H1 (cell line): ENCODE measurements around the gene TSPAN9. TPM values are rescaled to one million over a fixed set of nuclear protein-coding genes. Genes with fewer than 3 reads are reported as not detected.

ENCODE experiments used
- CTCF ChIA-PET: fragments of 300-600 bp; sonication (Branson Sonifier 250); formaldehyde crosslinking; loops from one replicate; lab custom pipeline; 2021; ENCODE audit not compliant: partially characterized antibody; lab: Charles Lee
- POLR2A ChIA-PET: fragments of 300-600 bp; sonication (Branson Sonifier 250); formaldehyde crosslinking; loops from one replicate; lab custom pipeline; 2021; ENCODE audit warnings: inconsistent platforms; ENCODE audit not compliant: partially characterized antibody; lab: Charles Lee
- DNase-seq, 2 experiments: peaks; one replicate each; pipeline versions ENCODE4 v3.0.0 to v3.0.0-alpha.2; 2010 to 2022; ENCODE audit warnings: low spot score in 2 of 2, low read depth in 1 of 2, mixed read lengths in 1 of 2
- FAIRE-seq: peaks from 2 replicates; lab custom pipeline; 2011; peaks lifted over from hg19 to GRCh38; lab: Jason Lieb, UNC
- H2AFZ ChIP-seq: 2 replicates; pipeline ENCODE4 v1.8.1; 2012; ENCODE audit warnings: low read length, inconsistent platforms
- H2AK5ac ChIP-seq: 2 replicates; pipeline ENCODE4 v1.6.1; 2013; ENCODE audit warnings: low read depth, low read length
- H2BK120ac ChIP-seq: replicated peaks from 2 replicates; pipeline ENCODE3; 2013; ENCODE audit warnings: low read depth, low read length, inconsistent platforms
- H2BK12ac ChIP-seq: 2 replicates; pipeline ENCODE4 v1.6.1; 2013; ENCODE audit warnings: low read depth, low read length
- H2BK15ac ChIP-seq: 2 replicates; pipeline ENCODE4 v1.6.1; 2013; ENCODE audit warnings: low read length
- H2BK20ac ChIP-seq: 2 replicates; pipeline ENCODE4 v1.6.1; 2013; ENCODE audit warnings: low read length
- H2BK5ac ChIP-seq: 2 replicates; pipeline ENCODE4 v1.6.1; 2013; ENCODE audit warnings: low read depth, low read length
- H3K14ac ChIP-seq: 2 replicates; pipeline ENCODE4 v1.6.1; 2013; ENCODE audit warnings: inconsistent platforms; ENCODE audit not compliant: insufficient read length
- H3K18ac ChIP-seq: 2 replicates; pipeline ENCODE4 v1.6.1; 2013; ENCODE audit warnings: low read length; ENCODE audit errors: extremely low read depth
- H3K23ac ChIP-seq: 2 replicates; pipeline ENCODE4 v1.6.1; 2013; ENCODE audit warnings: inconsistent platforms; ENCODE audit not compliant: insufficient read length
- H3K23me2 ChIP-seq: 2 replicates; pipeline ENCODE4 v1.6.1; 2013; ENCODE audit warnings: low read depth, low read length
- H3K27ac ChIP-seq: 2 replicates; pipeline ENCODE4 v1.6.1; 2011; ENCODE audit warnings: low read depth, low read length, inconsistent platforms
- H3K27me3 ChIP-seq, 4 experiments: replicated peaks in 1 of 4; 1 replicate in 1 of 4; 2 replicates in 3 of 4; pipeline versions ENCODE4 v1.6.1 to v1.8.1; 2011 to 2013; ENCODE audit warnings: low read length in 3 of 4, mild to moderate bottlenecking in 3 of 4, inconsistent platforms in 2 of 4, mixed read lengths in 2 of 4, moderate library complexity in 1 of 4; ENCODE audit not compliant: control insufficient read depth in 3 of 4, insufficient read depth in 3 of 4; ENCODE audit errors: extremely low read depth in 1 of 4
- H3K36me3 ChIP-seq, 4 experiments: 2 replicates each; pipeline versions ENCODE4 v1.6.1 to v1.8.1; 2011 to 2013; ENCODE audit warnings: mild to moderate bottlenecking in 4 of 4, low read length in 3 of 4, moderate library complexity in 2 of 4, control low read depth in 1 of 4, inconsistent platforms in 1 of 4; ENCODE audit not compliant: insufficient read depth in 4 of 4, control insufficient read depth in 2 of 4
- H3K4ac ChIP-seq: replicated peaks from 2 replicates; pipeline ENCODE3; 2013; ENCODE audit warnings: low read length, low read depth, mixed read lengths, inconsistent platforms; ENCODE audit not compliant: insufficient read length
- H3K4me1 ChIP-seq, 4 experiments: replicated peaks in 1 of 4; 1 replicate in 1 of 4; 2 replicates in 3 of 4; pipeline versions ENCODE4 v1.6.1 to v1.8.1; 2011 to 2013; ENCODE audit warnings: low read length in 3 of 4, inconsistent platforms in 2 of 4, mixed read lengths in 1 of 4; ENCODE audit not compliant: insufficient read depth in 4 of 4, control insufficient read depth in 3 of 4
- H3K4me2 ChIP-seq, 2 experiments: 2 replicates each; pipeline versions ENCODE4 v1.6.1 to v1.8.1; 2011 to 2013; ENCODE audit warnings: low read depth in 2 of 2, low read length in 2 of 2, control low read depth in 1 of 2, inconsistent platforms in 1 of 2, mild to moderate bottlenecking in 1 of 2; ENCODE audit not compliant: insufficient read depth in 1 of 2
- H3K4me3 ChIP-seq, 4 experiments: fragments of 200-600, 300-600 bp in 1 of 4; sonication (generic), shearing (Covaris generic), sonication (Bioruptor Twin) in 1 of 4; 2 replicates each; pipeline versions ENCODE4 v1.5.1 to v1.8.1; 2011 to 2016; ENCODE audit warnings: low read length in 4 of 4, low read depth in 3 of 4, control low read depth in 2 of 4, inconsistent platforms in 2 of 4, mild to moderate bottlenecking in 2 of 4, mixed read lengths in 1 of 4, moderate library complexity in 1 of 4; ENCODE audit not compliant: insufficient read depth in 2 of 4; ENCODE audit errors: extremely low read depth in 1 of 4
- H3K56ac ChIP-seq: replicated peaks from 2 replicates; pipeline ENCODE3; 2013; ENCODE audit warnings: low read depth, mild to moderate bottlenecking, mixed read lengths, low read length, inconsistent platforms; ENCODE audit not compliant: insufficient read length
- H3K79me1 ChIP-seq: 2 replicates; pipeline ENCODE4 v1.6.1; 2013; ENCODE audit warnings: low read depth, low read length, control low read depth
- H3K79me2 ChIP-seq, 2 experiments: 2 replicates each; pipeline versions ENCODE4 v1.6.1 to v1.8.1; 2012 to 2013; ENCODE audit warnings: low read length in 2 of 2, mild to moderate bottlenecking in 2 of 2, inconsistent platforms in 1 of 2; ENCODE audit not compliant: insufficient read depth in 2 of 2, control insufficient read depth in 1 of 2
- H3K9ac ChIP-seq, 4 experiments: replicated peaks in 1 of 4; 1 replicate in 1 of 4; 2 replicates in 3 of 4; pipeline versions ENCODE4 v1.6.1 to v1.8.1; 2011 to 2013; ENCODE audit warnings: low read depth in 3 of 4, low read length in 3 of 4, control low read depth in 2 of 4, mild to moderate bottlenecking in 2 of 4, moderate library complexity in 2 of 4, inconsistent platforms in 1 of 4; ENCODE audit errors: extremely low read depth in 1 of 4
- H3K9me3 ChIP-seq, 2 experiments: 2 replicates each; pipeline versions ENCODE4 v1.6.1 to v1.8.1; 2012 to 2013; ENCODE audit warnings: mild to moderate bottlenecking in 2 of 2, moderate library complexity in 2 of 2, control low read depth in 1 of 2, inconsistent platforms in 1 of 2, low read depth in 1 of 2, low read length in 1 of 2, mixed read lengths in 1 of 2; ENCODE audit not compliant: insufficient read depth in 2 of 2
- H4K20me1 ChIP-seq, 2 experiments: replicated peaks in 1 of 2; 2 replicates each; pipeline versions ENCODE3 to v1.8.1; 2011 to 2013; ENCODE audit warnings: inconsistent platforms in 2 of 2, low read length in 2 of 2, mild to moderate bottlenecking in 1 of 2; ENCODE audit not compliant: insufficient read depth in 2 of 2, control insufficient read depth in 1 of 2
- H4K5ac ChIP-seq: 2 replicates; pipeline ENCODE4 v1.6.1; 2013; ENCODE audit warnings: low read length, low read depth, mixed read lengths, inconsistent platforms; ENCODE audit not compliant: insufficient read length
- H4K8ac ChIP-seq: 2 replicates; pipeline ENCODE4 v1.8.0; 2013; ENCODE audit warnings: mild to moderate bottlenecking, moderate library complexity, low read length, inconsistent platforms; ENCODE audit not compliant: insufficient read depth; ENCODE audit errors: extremely low read depth
- H4K91ac ChIP-seq: replicated peaks from 2 replicates; pipeline ENCODE3; 2013; ENCODE audit warnings: low read length, mixed read lengths, inconsistent platforms; ENCODE audit not compliant: insufficient read length
- ASH2L ChIP-seq: fragments of 200-600, 300-600 bp; sonication (generic); IDR thresholded peaks from one replicate; pipeline ENCODE4 v1.7.1; 2017; ENCODE audit warnings: low read length
- CBX8 ChIP-seq: fragments of 300-800, 300-1000 bp; sonication (generic); IDR thresholded peaks from 2 replicates; pipeline ENCODE4 v1.7.1; 2016; ENCODE audit warnings: low read depth, low read length, borderline replicate concordance
- EZH2 ChIP-seq: fragments of 200-600 bp; sonication (generic); IDR thresholded peaks from 2 replicates; pipeline ENCODE4 v1.7.1; 2012; ENCODE audit warnings: low read depth, mild to moderate bottlenecking, moderate library complexity, low read length, inconsistent platforms; ENCODE audit not compliant: severe bottlenecking
- HDAC2 ChIP-seq, 2 experiments: fragments of 300-600 bp in 1 of 2; sonication (generic) in 1 of 2; IDR thresholded peaks; 2 replicates each; pipeline ENCODE4 v1.6.1; 2011 to 2012; ENCODE audit warnings: low read depth in 2 of 2, low read length in 2 of 2, mild to moderate bottlenecking in 2 of 2, moderate library complexity in 2 of 2, borderline replicate concordance in 1 of 2, inconsistent platforms in 1 of 2
- POLR2A ChIP-seq, 2 experiments: IDR thresholded peaks; 1 replicate in 1 of 2; 2 replicates in 1 of 2; pipeline ENCODE4 v1.6.1; 2011; ENCODE audit warnings: low read depth in 2 of 2, low read length in 2 of 2, mild to moderate bottlenecking in 2 of 2; ENCODE audit errors: control extremely low read depth in 1 of 2
- POLR2AphosphoS5 ChIP-seq: IDR thresholded peaks from 2 replicates; pipeline ENCODE4 v1.6.1; 2011; ENCODE audit warnings: low read depth, low read length
- SP2 ChIP-seq: IDR thresholded peaks from 2 replicates; pipeline ENCODE4 v1.6.1; 2012; ENCODE audit warnings: mild to moderate bottlenecking, low read length, inconsistent platforms
- SUZ12 ChIP-seq: fragments of 200-600 bp; sonication (generic); IDR thresholded peaks from 2 replicates; pipeline ENCODE4 v1.6.1; 2012; ENCODE audit warnings: mild to moderate bottlenecking, inconsistent platforms, low read length, moderate library complexity, mixed read lengths
- TAF1 ChIP-seq: IDR thresholded peaks from 2 replicates; pipeline ENCODE4 v1.6.1; 2011; ENCODE audit warnings: mild to moderate bottlenecking, low read depth, low read length
- TCF12 ChIP-seq: IDR thresholded peaks from 2 replicates; pipeline ENCODE4 v1.6.1; 2011; ENCODE audit warnings: low read depth, mild to moderate bottlenecking, low read length
- TEAD4 ChIP-seq: IDR thresholded peaks from 2 replicates; pipeline ENCODE4 v1.6.1; 2012; ENCODE audit warnings: low read depth, low read length, inconsistent platforms, mixed read lengths
- WGBS, 2 experiments: shearing (Covaris generic) in 1 of 2; methylation state at CpG; one replicate each; pipeline versions ENCODE4 v1.1.6 to v1.1.7; 2013 to 2015; ENCODE audit warnings: low lambda C conversion rate in 2 of 2, mixed read lengths in 2 of 2, inconsistent platforms in 1 of 2, low coverage in 1 of 2, missing lambda C conversion rate in 1 of 2; ENCODE audit not compliant: insufficient replicate concordance in 2 of 2, insufficient coverage in 1 of 2, insufficient read length in 1 of 2; ENCODE audit errors: extremely low coverage in 1 of 2, missing lambda C conversion rate in 1 of 2; 5-methylcytosine and 5-hydroxymethylcytosine counted together
- polyA plus RNA-seq, 7 experiments: library from polyadenylated mRNA; depleted of rRNA in 3 of 7; stranded (reverse) in 5 of 7; unstranded in 2 of 7; fragments of >200 nt in 5 of 7; fragments of 200-250 nt in 2 of 7; gene quantifications; 1 replicate in 5 of 7; 2 replicates in 1 of 7; 4 replicates in 1 of 7; pipeline versions ENCODE4 v1.2.1 to v1.2.3, GENCODE V29; 2011 to 2013; ENCODE audit warnings: missing spikeins in 2 of 7, mixed read lengths in 2 of 7
- total RNA-seq: library from RNA; stranded (reverse); fragmentation: NEBNext Ultra II Directional; extraction: Animal tissue kit (Norgen Biotek cat#: 25700); gene quantifications from 2 replicates; pipeline ENCODE4 v1.2.1, GENCODE V29; 2021
- TF ChIP-seq, protein P1 (sequence below), 3 experiments: IDR thresholded peaks; 1 replicate in 2 of 3; 2 replicates in 1 of 3; pipeline versions ENCODE4 v1.5.1 to v1.6.1; 2011; ENCODE audit warnings: low read length in 3 of 3, mild to moderate bottlenecking in 3 of 3, inconsistent platforms in 2 of 3, low read depth in 1 of 3, moderate library complexity in 1 of 3; ENCODE audit not compliant: insufficient read depth in 1 of 3; ENCODE audit errors: control extremely low read depth in 1 of 3

TSPAN9 gene
- total and polyA plus RNA-seq, 2 of the 8 experiments (the other 6 are each of a cell fraction or from before 2014, with no cell fraction given): 11.5 to 29.1 TPM

DNA sequence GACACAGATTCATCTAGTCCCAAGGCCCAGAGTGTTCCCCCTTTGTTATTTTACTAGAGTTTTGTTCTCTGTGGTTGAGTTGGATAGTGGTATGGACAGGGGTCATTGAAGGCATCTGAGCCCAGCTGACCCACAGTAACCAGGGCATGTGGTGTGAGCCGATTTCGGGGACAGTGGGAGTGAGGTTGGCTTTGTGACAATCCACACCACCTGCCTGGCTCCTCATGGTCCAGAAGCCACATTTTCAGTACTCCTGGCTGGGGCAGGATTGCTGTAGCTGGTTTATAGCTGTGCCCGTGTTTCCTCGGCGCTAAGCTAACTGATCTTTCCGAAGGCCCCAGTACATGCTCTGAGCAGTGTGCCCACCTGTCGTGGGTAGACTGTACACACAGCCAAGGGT is 116.0 kb downstream of the TSPAN9 start:
- Histone ChIP-seq H2BK15ac (no peak overlapping the region), H3K79me1 (no peaks in the 10 kb centered on the region; the same call in none of the 2 replicates), H4K20me1 (peaks cover 1 to 5% of the 10 kb centered on the region in 2 experiments), H4K8ac (no peak overlapping the region), H3K23ac (no peak overlapping the region), H3K4ac (no peak overlapping the region), H3K23me2 (no peaks in the 10 kb centered on the region), H2BK5ac (no peak overlapping the region), H2AFZ (no peak overlapping the region), H2BK12ac (no peak overlapping the region), H3K36me3 (no peaks in the 10 kb centered on the region), H3K18ac (no peak overlapping the region), H3K14ac (no peak overlapping the region), H3K79me2 (no peaks in the 10 kb centered on the region), H2BK120ac (no peak overlapping the region), H2AK5ac (no peak overlapping the region), H3K27me3 (no peaks in the 10 kb centered on the region; a peak in 1 of 7 replicates), H3K4me1 (peaks cover 0 to 7% (median 3%) of the 10 kb centered on the region in 4 experiments; a peak in 4 of 7 replicates), H3K56ac (no peak overlapping the region), H4K91ac (no peak overlapping the region), H2BK20ac (no peak overlapping the region), H3K4me3 (no peak overlapping the region), H3K27ac (no peak overlapping the region), H3K4me2 (no peak overlapping the region), H4K5ac (no peak overlapping the region), H3K9ac (no peak overlapping the region), H3K9me3 (no peaks in the 10 kb centered on the region)
- FAIRE-seq: no peak
- CTCF ChIA-PET: interaction anchor here (0.7 to 24.7 kb wide), 9 partner anchors 9 to 214 kb away, joined by 3 to 448 read pairs (median 11); no protein-coding TSS in a partner anchor
- DNase-seq: no peak
- WGBS, 2 experiments: 87% methylated on average over 7 of the region's 7 CpGs; no CpG with 5 or more reads in 1 of the 2 experiments
- TF ChIP-seq ASH2L: no peak
- TF ChIP-seq TCF12: no peak
- no peak for TF ChIP-seq HDAC2 (IDR thresholded peaks at IDR 0.05; ENCODE audit: borderline replicate concordance in 1 of 2, low read depth in 2 of 2, low read length in 2 of 2)
- TF ChIP-seq, protein P1, sequence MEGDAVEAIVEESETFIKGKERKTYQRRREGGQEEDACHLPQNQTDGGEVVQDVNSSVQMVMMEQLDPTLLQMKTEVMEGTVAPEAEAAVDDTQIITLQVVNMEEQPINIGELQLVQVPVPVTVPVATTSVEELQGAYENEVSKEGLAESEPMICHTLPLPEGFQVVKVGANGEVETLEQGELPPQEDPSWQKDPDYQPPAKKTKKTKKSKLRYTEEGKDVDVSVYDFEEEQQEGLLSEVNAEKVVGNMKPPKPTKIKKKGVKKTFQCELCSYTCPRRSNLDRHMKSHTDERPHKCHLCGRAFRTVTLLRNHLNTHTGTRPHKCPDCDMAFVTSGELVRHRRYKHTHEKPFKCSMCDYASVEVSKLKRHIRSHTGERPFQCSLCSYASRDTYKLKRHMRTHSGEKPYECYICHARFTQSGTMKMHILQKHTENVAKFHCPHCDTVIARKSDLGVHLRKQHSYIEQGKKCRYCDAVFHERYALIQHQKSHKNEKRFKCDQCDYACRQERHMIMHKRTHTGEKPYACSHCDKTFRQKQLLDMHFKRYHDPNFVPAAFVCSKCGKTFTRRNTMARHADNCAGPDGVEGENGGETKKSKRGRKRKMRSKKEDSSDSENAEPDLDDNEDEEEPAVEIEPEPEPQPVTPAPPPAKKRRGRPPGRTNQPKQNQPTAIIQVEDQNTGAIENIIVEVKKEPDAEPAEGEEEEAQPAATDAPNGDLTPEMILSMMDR (IDR thresholded peaks at IDR 0.05; ENCODE audit: control extremely low read depth in 1 of 3, insufficient read depth in 1 of 3, low read depth in 1 of 3, low read length in 3 of 3): no peak
- TF ChIP-seq EZH2: no peak
- no peak for TF ChIP-seq POLR2A (IDR thresholded peaks at IDR 0.05; ENCODE audit: control extremely low read depth in 1 of 2, low read depth in 2 of 2, low read length in 2 of 2)
- no peak for TF ChIP-seq POLR2AphosphoS5
- no peak for TF ChIP-seq TAF1
- TF ChIP-seq SUZ12: no peak
- no peak for TF ChIP-seq TEAD4
- TF ChIP-seq CBX8: no peak
- TF ChIP-seq SP2: no peak
- POLR2A ChIA-PET: interaction anchor here (0.8 to 1.3 kb wide), 2 partner anchors 12 to 37 kb away, joined by 3 read pairs; no protein-coding TSS in a partner anchor
